PC-9 (cell line): ENCODE data around the gene CD151. TPM values are rescaled to one million over a fixed set of nuclear protein-coding genes. Genes with fewer than 3 reads are reported as not detected.

ENCODE experiments used
- BruUV-seq: library from RNA; stranded (reverse); fragments of 400-500 nt; replicated peaks from 2 replicates; lab custom pipeline; 2021; lab: Mats Ljungman, UMichigan
- CTCF ChIA-PET: fragments of 300-600 bp; sonication (Branson Sonifier 250); formaldehyde crosslinking; loops from one replicate; lab custom pipeline; 2022; ENCODE audit warnings: antibody characterized with exemption; lab: Charles Lee
- POLR2A ChIA-PET: fragments of 300-600 bp; sonication (Branson Sonifier 250); formaldehyde crosslinking; loops from one replicate; lab custom pipeline; 2022; ENCODE audit warnings: antibody characterized with exemption; ENCODE audit not compliant: unreplicated experiment; lab: Charles Lee
- DNase-seq, 2 experiments: peaks; one replicate each; pipeline versions ENCODE4 v3.0.0 to v3.0.0-alpha.2; 2015 to 2022; ENCODE audit warnings: mixed read lengths in 1 of 2
- H2AFZ ChIP-seq: fragments of 200-600 bp; sonication (generic); 2 replicates; pipeline ENCODE4 v1.8.1; 2017; ENCODE audit warnings: antibody characterized with exemption
- H3F3A ChIP-seq: fragments of 200-600 bp; sonication (generic); 2 replicates; pipeline ENCODE4 v1.8.1; 2017; ENCODE audit warnings: antibody characterized with exemption, mild to moderate bottlenecking, low read depth; ENCODE audit not compliant: insufficient read depth
- H3K27ac ChIP-seq: fragments of 200-600 bp; sonication (generic); 2 replicates; pipeline ENCODE4 v1.6.1; 2016; ENCODE audit warnings: mixed run types
- H3K27me3 ChIP-seq: fragments of 200-600 bp; sonication (generic); 2 replicates; pipeline ENCODE4 v1.6.1; 2016; ENCODE audit warnings: low read depth, mixed run types; ENCODE audit not compliant: insufficient read depth
- H3K36me3 ChIP-seq: fragments of 200-600 bp; sonication (generic); 2 replicates; pipeline ENCODE4 v1.6.1; 2016; ENCODE audit warnings: low read depth, mixed run types
- H3K4me1 ChIP-seq: fragments of 200-600 bp; sonication (generic); replicated peaks from 2 replicates; pipeline ENCODE4 v1.6.1; 2016; ENCODE audit warnings: mixed run types; ENCODE audit not compliant: insufficient read depth
- H3K4me2 ChIP-seq: fragments of 200-600 bp; sonication (generic); 2 replicates; pipeline ENCODE4 v1.6.1; 2017; ENCODE audit warnings: mixed run types
- H3K4me3 ChIP-seq: fragments of 200-600 bp; sonication (generic); 2 replicates; pipeline ENCODE4 v1.6.1; 2016; ENCODE audit warnings: mixed run types
- H3K79me2 ChIP-seq: fragments of 200-600 bp; sonication (generic); 2 replicates; pipeline ENCODE4 v1.6.1; 2017; ENCODE audit warnings: low read depth, mixed run types
- H3K9me2 ChIP-seq: fragments of 200-600 bp; sonication (generic); 2 replicates; pipeline ENCODE4 v1.8.1; 2017; ENCODE audit warnings: mild to moderate bottlenecking; ENCODE audit not compliant: insufficient read depth
- H3K9me3 ChIP-seq: fragments of 200-600 bp; sonication (generic); 2 replicates; pipeline ENCODE4 v1.8.1; 2016; ENCODE audit warnings: low read depth; ENCODE audit not compliant: insufficient read depth
- H4K20me1 ChIP-seq: fragments of 200-600 bp; sonication (generic); 2 replicates; pipeline ENCODE4 v1.8.1; 2017; ENCODE audit not compliant: insufficient read depth
- EZH2 ChIP-seq: fragments of 200-600 bp; sonication (generic); IDR thresholded peaks from 2 replicates; pipeline ENCODE4 v1.8.0; 2017; ENCODE audit warnings: antibody characterized with exemption, low read depth
- intact Hi-C: fragments of 100-400 bp; cut with micrococcal nuclease; formaldehyde crosslinking; loops from one replicate; pipeline ENCODE4 v1.10.0; 2022; ENCODE audit not compliant: unreplicated experiment
- total RNA-seq: library from RNA; stranded (reverse); gene quantifications from 2 replicates; pipeline ENCODE4 v1.2.3, GENCODE V29; 2021
- TF ChIP-seq, protein P1 (sequence below): fragments of 200-600 bp; sonication (generic); conservative IDR thresholded peaks from 2 replicates; pipeline ENCODE4 v1.6.1; 2017; ENCODE audit warnings: mixed run types, antibody characterized with exemption, mild to moderate bottlenecking, moderate library complexity

The CD151 gene
- total RNA-seq, 1 experiment from 2014 or later = 184 TPM

DNA sequence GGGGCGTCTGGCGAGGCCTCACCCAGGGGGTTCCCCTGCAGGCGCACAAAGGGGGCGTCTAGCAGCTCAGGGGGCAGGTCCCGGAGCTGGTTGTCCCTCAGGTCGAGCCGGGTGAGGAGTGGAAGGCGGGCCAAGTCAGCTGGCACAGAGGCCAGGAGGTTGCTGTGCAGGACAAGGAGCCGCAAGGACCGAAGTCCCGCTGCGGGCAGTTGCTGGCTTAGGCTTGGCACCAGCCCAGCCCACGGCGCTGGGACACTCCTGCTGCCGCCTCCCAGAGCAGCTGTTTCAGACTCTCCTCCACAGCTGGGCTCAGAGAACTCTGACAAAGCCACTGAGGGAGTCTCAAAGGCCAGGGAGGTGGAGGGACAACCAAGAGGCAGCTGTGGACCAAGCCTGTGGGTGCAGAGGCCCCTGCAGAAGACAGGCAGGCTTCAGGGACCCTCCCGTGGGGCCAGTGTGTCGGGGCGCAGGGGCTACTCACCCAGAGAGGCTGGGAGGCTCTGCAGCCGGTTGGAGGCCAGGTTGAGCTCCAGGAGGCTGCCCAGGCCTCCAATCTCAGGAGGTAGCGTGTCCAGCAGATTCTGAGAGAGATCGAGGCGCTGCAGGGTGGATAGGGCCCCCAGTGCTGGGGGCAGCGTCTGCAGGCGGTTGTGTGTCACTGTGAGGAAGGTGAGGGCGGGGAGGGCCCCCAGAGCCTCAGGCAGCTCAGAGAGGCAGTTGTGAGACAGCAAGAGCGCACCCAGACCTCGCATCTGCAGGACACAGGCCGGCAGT lies 29.9 kb upstream of the CD151 start:
- CTCF ChIA-PET = no interaction called here
- H3K4me2 ChIP-seq = no peak overlapping the region
- POLR2A ChIA-PET = no interaction called here

DNA sequence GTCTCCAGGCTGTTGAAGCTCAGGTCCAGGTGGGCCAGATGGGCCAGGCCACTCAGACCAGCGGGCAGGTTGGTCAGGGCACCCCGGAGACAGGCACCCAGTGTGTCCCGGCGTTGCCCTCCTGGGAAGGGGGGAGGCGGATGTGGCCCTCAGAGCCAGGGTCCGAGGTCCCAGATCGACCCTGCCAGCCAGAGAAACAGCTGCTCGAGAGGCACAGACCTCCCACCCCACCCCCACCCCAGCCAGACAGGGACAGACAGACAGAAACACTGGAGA lies 29.3 kb upstream of the CD151 start:
- Histone ChIP-seq H3K4me3 (no peak overlapping the region), H3F3A (0 out of 2 replicates have a peak, but pooled peaks cover under 1% of the 10 kb centered on the region), H3K79me2 (peaks cover 4% of the 10 kb centered on the region; the same call in 1 of the 2 replicates), H3K27ac (no peak overlapping the region), H2AFZ (no peak overlapping the region), H3K27me3 (no peaks in the 10 kb centered on the region), H3K4me1 (no peaks in the 10 kb centered on the region), H3K4me2 (no peak overlapping the region), H3K36me3 (no peaks in the 10 kb centered on the region), H4K20me1 (no peaks in the 10 kb centered on the region), H3K9me2 (no peaks in the 10 kb centered on the region), H3K9me3 (no peaks in the 10 kb centered on the region)
- no peak for DNase-seq
- no TSS peak for BruUV-seq
- ChIA-PET POLR2A (no interaction called here), CTCF (no interaction called here)
- intact Hi-C loops = no loop called here
- no peak for TF ChIP-seq EZH2
- TF ChIP-seq, protein P1, sequence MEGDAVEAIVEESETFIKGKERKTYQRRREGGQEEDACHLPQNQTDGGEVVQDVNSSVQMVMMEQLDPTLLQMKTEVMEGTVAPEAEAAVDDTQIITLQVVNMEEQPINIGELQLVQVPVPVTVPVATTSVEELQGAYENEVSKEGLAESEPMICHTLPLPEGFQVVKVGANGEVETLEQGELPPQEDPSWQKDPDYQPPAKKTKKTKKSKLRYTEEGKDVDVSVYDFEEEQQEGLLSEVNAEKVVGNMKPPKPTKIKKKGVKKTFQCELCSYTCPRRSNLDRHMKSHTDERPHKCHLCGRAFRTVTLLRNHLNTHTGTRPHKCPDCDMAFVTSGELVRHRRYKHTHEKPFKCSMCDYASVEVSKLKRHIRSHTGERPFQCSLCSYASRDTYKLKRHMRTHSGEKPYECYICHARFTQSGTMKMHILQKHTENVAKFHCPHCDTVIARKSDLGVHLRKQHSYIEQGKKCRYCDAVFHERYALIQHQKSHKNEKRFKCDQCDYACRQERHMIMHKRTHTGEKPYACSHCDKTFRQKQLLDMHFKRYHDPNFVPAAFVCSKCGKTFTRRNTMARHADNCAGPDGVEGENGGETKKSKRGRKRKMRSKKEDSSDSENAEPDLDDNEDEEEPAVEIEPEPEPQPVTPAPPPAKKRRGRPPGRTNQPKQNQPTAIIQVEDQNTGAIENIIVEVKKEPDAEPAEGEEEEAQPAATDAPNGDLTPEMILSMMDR = no peak

More for the DNA sequence above, 29.9 kb upstream of the CD151 start:
- H3F3A ChIP-seq = no peaks in the 10 kb centered on the region
- no peaks in the 10 kb centered on the region for H3K27me3 ChIP-seq
- H3K36me3 ChIP-seq = no peaks in the 10 kb centered on the region
- DNase-seq = peak in 1 of 2 experiments; percentile 27
- H2AFZ ChIP-seq = no peak overlapping the region
- no peaks in the 10 kb centered on the region for H4K20me1 ChIP-seq
- no peaks in the 10 kb centered on the region for H3K9me2 ChIP-seq
- TF ChIP-seq, protein P1 = no peak
- no peak for TF ChIP-seq EZH2
- no TSS peak for BruUV-seq
- no peak overlapping the region for H3K27ac ChIP-seq
- no peak overlapping the region for H3K4me3 ChIP-seq
- H3K9me3 ChIP-seq = no peaks in the 10 kb centered on the region
- H3K79me2 ChIP-seq = no peaks in the 10 kb centered on the region; the same call in 1 of the 2 replicates
- no peaks in the 10 kb centered on the region for H3K4me1 ChIP-seq
- intact Hi-C loops = no loop called here

DNA sequence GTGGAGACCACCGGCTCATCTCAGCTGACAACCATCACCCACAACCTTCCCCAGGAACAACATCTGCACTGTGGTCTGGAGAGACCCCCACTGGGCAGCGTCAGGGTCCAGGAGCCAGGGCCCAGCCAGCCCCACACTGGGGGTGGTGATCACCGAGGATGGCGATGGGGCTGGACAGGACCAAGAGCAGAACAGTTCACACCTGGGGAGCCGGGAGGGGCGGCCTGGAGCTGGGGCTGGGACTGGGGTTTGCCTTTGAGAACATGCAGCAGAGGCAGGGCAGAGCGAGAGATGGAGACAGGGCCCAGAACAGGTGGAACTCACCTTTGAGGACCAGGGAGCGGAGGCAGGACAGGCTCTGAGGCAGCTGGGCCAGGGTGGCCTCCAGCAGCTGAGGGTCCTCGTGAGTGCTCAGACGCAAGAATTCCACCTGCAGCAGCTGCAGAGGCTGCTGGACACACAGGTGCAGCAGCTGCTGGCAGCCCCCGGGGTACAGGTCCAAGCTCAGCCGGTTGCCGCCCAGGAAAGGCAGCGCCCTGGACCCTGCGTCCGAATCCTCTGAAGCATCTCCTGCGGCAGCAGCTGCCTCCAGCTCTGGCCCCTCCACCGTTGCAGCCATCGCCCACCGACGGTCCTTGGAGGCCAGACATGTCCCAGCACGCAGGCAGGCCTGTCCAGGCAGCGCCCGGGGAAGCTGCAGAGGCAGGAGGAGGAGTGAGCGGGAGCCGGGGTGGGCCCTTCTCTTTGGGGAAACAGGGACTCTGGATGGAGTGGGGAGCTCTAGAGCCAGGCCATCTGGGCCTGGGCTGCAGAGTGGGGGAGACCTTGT lies 28.8 kb upstream of the CD151 start:
- peaks cover 6% of the 10 kb centered on the region; the same call in 1 of the 2 replicates for H3F3A ChIP-seq
- intact Hi-C loops = no loop called here
- no peaks in the 10 kb centered on the region for H3K4me1 ChIP-seq
- no peak overlapping the region for H3K27ac ChIP-seq
- no TSS peak for BruUV-seq
- no peaks in the 10 kb centered on the region for H3K9me2 ChIP-seq
- H3K9me3 ChIP-seq = no peaks in the 10 kb centered on the region
- H3K4me2 ChIP-seq = peak overlapping the region; percentile 61
- ChIA-PET POLR2A (interaction anchor here (0.6 kb wide), 1 partner anchor 10 kb away, joined by 3 read pairs; no protein-coding TSS in a partner anchor), CTCF (no interaction called here)
- peak in 1 of 2 experiments; percentile 21 for DNase-seq
- TF ChIP-seq, protein P1 = no peak
- no peak for TF ChIP-seq EZH2
- no peaks in the 10 kb centered on the region for H3K27me3 ChIP-seq
- no peak overlapping the region for H2AFZ ChIP-seq
- no peaks in the 10 kb centered on the region for H3K36me3 ChIP-seq
- H3K79me2 ChIP-seq = peaks cover 9% of the 10 kb centered on the region; the same call in 1 of the 2 replicates
- H3K4me3 ChIP-seq = no peak overlapping the region
- no peaks in the 10 kb centered on the region for H4K20me1 ChIP-seq
